DMS79 (cell line): Measurements from ENCODE around the gene OSBPL10.

Source experiments
- DNase-seq: peaks from one replicate; lab custom pipeline; 2025; lab: John Stamatoyannopoulos, UW

The OSBPL10 gene

GRCh38 chr3:31664031-31664430 is 317.0 kb downstream of the OSBPL10 start:
- no peak for DNase-seq

- no peak for DNase-seq
Measured at GRCh38 chr3:31661993-31662670, 318.9 kb downstream of the OSBPL10 start.

- no peak for DNase-seq
Measured at GRCh38 chr3:31661286-31661685, 319.8 kb downstream of the OSBPL10 start.

- DNase-seq: no peak
Measured at GRCh38 chr3:31659246-31659645, 321.8 kb downstream of the OSBPL10 start.

- no peak for DNase-seq
Measured at GRCh38 chr3:31654998-31655397, 326.1 kb downstream of the OSBPL10 start.

- no peak for DNase-seq
Measured at GRCh38 chr3:31653464-31653863, 327.6 kb downstream of the OSBPL10 start.

GRCh38 chr3:31652296-31652695 is 328.8 kb downstream of the OSBPL10 start:
- no peak for DNase-seq

GRCh38 chr3:31648286-31648968 is 332.6 kb downstream of the OSBPL10 start:
- DNase-seq: no peak

GRCh38 chr3:31645256-31645655 is 335.8 kb downstream of the OSBPL10 start:
- no peak for DNase-seq

- no peak for DNase-seq
Measured at GRCh38 chr3:31639828-31640227, 341.2 kb downstream of the OSBPL10 start.

- no peak for DNase-seq
Measured at GRCh38 chr3:31636694-31637442, 344.2 kb downstream of the OSBPL10 start.

GRCh38 chr3:31636049-31636448 is 345.0 kb downstream of the OSBPL10 start:
- no peak for DNase-seq

- no peak for DNase-seq
Measured at GRCh38 chr3:31635545-31635944, 345.5 kb downstream of the OSBPL10 start.

GRCh38 chr3:31634476-31634875 is 346.6 kb downstream of the OSBPL10 start:
- DNase-seq: no peak

GRCh38 chr3:31629054-31629453 is 352.0 kb downstream of the OSBPL10 start:
- DNase-seq: no peak

GRCh38 chr3:31625358-31625757 is 355.7 kb downstream of the OSBPL10 start:
- no peak for DNase-seq

- DNase-seq: no peak
Measured at GRCh38 chr3:31624083-31624709, 356.9 kb downstream of the OSBPL10 start.

GRCh38 chr3:31622636-31623288 is 358.3 kb downstream of the OSBPL10 start:
- DNase-seq: no peak

- DNase-seq: no peak
Measured at GRCh38 chr3:31621314-31621713, 359.7 kb downstream of the OSBPL10 start.

- no peak for DNase-seq
Measured at GRCh38 chr3:31620656-31621055, 360.4 kb downstream of the OSBPL10 start.

GRCh38 chr3:31616711-31617110 is 364.4 kb downstream of the OSBPL10 start:
- DNase-seq: no peak
